ENCODE results near the gene CPED1. TPM values are rescaled to one million over a fixed set of nuclear protein-coding genes. Genes with fewer than 3 reads are reported as not detected.

The CPED1 gene
- total RNA-seq, 1 donor from 2014 or later: 4.3 TPM

GRCh38 chr7:121259826-121260225, 271.3 kb downstream of the CPED1 start:
- Mint-ChIP-seq H3K9me3 (peaks cover 13% of the 10 kb centered on the region), H3K4me1 (no peaks in the 10 kb centered on the region), H3K27ac (ENCODE audit: unreplicated experiment) (no peak overlapping the region), H3K4me3 (no peak overlapping the region), H3K27me3 (ENCODE audit: low read depth) (no peaks in the 10 kb centered on the region), H3K36me3 (ENCODE audit: low read depth) (no peaks in the 10 kb centered on the region)
- no peak for TF ChIP-seq CTCF (conservative IDR thresholded peaks at IDR 0.05)
- no peak for DNase-seq (ENCODE audit: low read depth, low spot score)

- Mint-ChIP-seq H3K9me3 (peaks cover 5% of the 10 kb centered on the region), H3K27ac (ENCODE audit: unreplicated experiment) (no peak overlapping the region), H3K4me3 (no peak overlapping the region), H3K27me3 (ENCODE audit: low read depth) (no peaks in the 10 kb centered on the region), H3K36me3 (ENCODE audit: low read depth) (no peaks in the 10 kb centered on the region), H3K4me1 (no peaks in the 10 kb centered on the region)
- no peak for DNase-seq (ENCODE audit: low read depth, low spot score)
- TF ChIP-seq CTCF (conservative IDR thresholded peaks at IDR 0.05): no peak
Measured at GRCh38 chr7:121261207-121261884, 272.8 kb downstream of the CPED1 start.

GRCh38 chr7:121262221-121262620, 273.7 kb downstream of the CPED1 start:
- DNase-seq (ENCODE audit: low read depth, low spot score): no peak
- Mint-ChIP-seq H3K4me1 (no peaks in the 10 kb centered on the region), H3K9me3 (no peaks in the 10 kb centered on the region), H3K36me3 (ENCODE audit: low read depth) (no peaks in the 10 kb centered on the region), H3K27me3 (ENCODE audit: low read depth) (no peaks in the 10 kb centered on the region), H3K4me3 (no peak overlapping the region), H3K27ac (ENCODE audit: unreplicated experiment) (no peak overlapping the region)
- TF ChIP-seq CTCF (conservative IDR thresholded peaks at IDR 0.05): no peak

- Mint-ChIP-seq H3K9me3 (no peaks in the 10 kb centered on the region), H3K36me3 (ENCODE audit: low read depth) (no peaks in the 10 kb centered on the region), H3K4me1 (no peaks in the 10 kb centered on the region), H3K4me3 (no peak overlapping the region), H3K27me3 (ENCODE audit: low read depth) (no peaks in the 10 kb centered on the region), H3K27ac (ENCODE audit: unreplicated experiment) (no peak overlapping the region)
- DNase-seq (ENCODE audit: low read depth, low spot score): no peak
- TF ChIP-seq CTCF (conservative IDR thresholded peaks at IDR 0.05): no peak
Measured at GRCh38 chr7:121262969-121263368, 274.5 kb downstream of the CPED1 start.

- DNase-seq (ENCODE audit: low read depth, low spot score): no peak
- Mint-ChIP-seq H3K36me3 (ENCODE audit: low read depth) (peaks cover 3% of the 10 kb centered on the region), H3K9me3 (peaks cover 10% of the 10 kb centered on the region), H3K27me3 (ENCODE audit: low read depth) (no peaks in the 10 kb centered on the region), H3K4me1 (no peaks in the 10 kb centered on the region), H3K27ac (ENCODE audit: unreplicated experiment) (no peak overlapping the region), H3K4me3 (no peak overlapping the region)
- TF ChIP-seq CTCF (conservative IDR thresholded peaks at IDR 0.05): no peak
Measured at GRCh38 chr7:121266307-121266894, 277.9 kb downstream of the CPED1 start.
